Medulla oblongata (tissue), 1 donor: ENCODE data around the gene CDH4.

Source experiments
- DNase-seq: peaks from one replicate; pipeline ENCODE4 v3.0.0-alpha.2; 2015; ENCODE audit errors: extremely low spot score

Gene CDH4

DNA sequence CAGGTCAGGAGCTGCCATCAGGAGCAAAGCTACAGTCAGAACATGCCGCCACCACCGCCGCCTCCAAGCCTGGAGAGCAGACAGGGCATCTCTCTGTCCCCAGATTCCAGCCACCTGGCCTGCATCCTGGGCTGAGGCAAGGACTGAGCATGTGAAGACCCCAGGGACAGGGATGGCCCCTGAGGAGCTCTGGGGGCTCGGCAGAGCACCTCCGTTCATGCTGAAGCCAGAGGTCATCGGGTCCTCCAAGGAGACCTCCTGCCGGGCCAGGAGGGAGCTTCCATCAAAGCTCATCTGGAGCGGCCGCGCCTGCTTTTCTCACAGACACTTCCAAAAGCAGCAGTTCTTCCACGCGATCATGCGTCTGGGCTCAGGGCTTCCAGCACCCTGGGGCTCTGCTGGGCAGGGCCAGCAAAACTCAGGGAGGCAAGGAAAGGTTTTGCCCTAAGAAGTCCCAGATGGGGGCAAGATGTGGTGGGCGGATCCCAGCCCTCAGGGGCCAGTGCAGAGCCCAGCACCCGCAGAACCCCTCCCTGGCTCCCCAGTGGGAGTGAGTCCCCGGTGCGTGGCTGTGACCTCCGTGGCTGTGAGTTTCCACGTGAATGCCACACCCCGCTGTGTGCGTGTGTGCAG lies 675.2 kb downstream of the CDH4 start:
- no peak for DNase-seq

DNA sequence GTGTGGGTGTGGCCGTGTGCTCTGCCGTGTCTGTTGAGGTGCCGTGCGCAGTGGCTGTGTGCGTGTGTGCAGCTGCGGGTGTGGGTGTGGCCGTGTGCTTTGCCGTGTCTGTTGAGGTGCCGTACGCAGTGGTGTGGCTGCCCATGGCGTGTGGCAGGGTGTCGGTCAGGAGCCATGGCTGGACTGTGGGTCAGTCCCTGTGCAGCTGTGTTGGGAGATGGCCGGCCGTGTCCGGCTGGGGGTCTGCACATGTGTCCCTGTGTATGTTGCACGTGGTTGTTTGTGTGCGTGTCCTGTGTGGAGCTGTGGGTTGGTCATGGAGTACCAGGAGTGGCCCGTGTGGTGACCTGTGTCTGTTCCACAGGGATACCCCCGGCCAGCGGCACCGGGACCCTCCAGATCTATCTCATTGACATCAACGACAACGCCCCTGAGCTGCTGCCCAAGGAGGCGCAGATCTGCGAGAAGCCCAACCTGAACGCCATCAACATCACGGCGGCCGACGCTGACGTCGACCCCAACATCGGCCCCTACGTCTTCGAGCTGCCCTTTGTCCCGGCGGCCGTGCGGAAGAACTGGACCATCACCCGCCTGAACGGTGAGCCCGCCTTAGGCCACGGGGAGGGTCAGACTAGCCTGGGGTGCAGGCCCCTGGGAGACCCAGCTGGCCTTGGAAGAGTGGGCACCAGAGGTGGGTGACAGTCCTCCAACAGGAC lies 675.9 kb downstream of the CDH4 start:
- DNase-seq: no peak

DNA sequence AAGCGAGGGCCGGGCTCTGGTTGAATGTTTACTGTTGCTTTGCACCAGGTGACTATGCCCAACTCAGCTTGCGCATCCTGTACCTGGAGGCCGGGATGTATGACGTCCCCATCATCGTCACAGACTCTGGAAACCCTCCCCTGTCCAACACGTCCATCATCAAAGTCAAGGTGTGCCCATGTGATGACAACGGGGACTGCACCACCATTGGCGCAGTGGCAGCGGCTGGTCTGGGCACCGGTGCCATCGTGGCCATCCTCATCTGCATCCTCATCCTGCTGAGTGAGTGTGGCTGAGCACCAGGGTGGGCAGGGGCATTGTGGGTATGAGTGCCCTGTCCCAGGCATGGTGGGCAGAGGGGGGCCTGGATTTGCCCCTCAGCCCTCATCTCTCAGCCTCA lies 677.5 kb downstream of the CDH4 start:
- DNase-seq: no peak

DNA sequence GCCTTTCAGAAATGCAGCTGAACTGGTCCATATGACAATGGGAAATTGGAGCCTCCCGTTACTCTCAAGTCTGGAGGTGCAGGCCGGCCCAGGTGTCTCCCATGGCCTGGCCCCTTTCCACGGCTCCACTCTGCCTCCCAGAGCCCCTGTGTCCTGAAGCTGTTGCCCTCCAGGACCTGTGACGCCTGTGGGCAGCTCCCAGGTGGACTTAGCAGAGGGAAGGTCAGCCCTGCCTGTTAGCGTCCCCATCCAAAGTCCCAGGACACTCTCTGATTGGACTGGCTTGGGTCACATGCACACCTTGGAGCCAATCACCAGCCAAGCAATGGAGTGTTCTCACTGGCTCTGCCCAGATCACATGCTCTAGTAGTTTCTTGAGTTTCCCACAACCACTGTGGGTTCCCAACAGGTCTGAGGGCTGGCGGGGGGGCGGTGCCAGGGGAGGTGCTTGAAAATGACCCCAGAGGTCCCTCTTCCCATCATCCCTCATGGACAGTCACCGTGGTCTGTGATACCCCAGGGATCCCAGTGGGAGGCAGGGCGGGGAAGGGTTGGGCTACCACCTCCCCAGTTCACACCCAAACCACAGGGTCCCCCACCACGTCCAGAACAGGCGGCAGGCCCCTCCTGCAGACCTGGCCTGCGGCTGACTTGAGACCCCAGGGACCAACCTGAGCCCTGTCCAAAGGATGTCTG lies 678.1 kb downstream of the CDH4 start:
- DNase-seq: no peak

DNA sequence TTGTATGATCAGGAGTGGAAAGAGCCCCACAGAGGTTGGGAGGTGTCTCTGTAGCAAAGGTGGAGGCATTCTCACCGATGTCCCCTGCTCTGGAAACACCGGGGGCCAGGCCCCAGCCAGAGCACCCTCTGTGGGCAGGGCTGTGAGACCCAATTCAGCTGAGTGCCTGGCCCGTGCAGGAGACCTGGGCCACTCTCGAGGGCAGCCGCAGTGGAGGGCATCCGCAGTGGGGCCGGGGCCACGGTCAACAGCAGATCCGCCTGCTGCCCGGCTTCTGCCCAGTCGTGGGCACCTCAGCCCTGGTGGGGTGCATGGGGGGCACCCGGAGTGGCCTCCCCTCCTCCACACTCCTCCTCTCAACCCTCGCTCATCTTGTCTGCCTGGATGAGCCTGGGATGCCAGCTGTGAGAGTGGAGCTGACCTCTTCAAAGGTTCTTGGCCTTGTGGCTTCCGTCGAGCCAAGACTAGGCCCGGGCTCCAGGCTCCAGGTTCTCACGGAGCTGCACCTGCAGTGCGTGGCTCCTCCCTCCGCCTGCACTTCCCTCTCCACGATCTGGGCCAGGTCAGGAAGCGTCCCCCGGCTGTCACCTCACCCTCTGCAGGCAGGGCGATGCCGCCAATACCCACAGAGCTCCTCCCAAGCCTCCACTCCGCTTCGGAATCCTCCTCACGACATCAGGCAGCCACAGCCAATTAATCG lies 678.9 kb downstream of the CDH4 start:
- DNase-seq: no peak

DNA sequence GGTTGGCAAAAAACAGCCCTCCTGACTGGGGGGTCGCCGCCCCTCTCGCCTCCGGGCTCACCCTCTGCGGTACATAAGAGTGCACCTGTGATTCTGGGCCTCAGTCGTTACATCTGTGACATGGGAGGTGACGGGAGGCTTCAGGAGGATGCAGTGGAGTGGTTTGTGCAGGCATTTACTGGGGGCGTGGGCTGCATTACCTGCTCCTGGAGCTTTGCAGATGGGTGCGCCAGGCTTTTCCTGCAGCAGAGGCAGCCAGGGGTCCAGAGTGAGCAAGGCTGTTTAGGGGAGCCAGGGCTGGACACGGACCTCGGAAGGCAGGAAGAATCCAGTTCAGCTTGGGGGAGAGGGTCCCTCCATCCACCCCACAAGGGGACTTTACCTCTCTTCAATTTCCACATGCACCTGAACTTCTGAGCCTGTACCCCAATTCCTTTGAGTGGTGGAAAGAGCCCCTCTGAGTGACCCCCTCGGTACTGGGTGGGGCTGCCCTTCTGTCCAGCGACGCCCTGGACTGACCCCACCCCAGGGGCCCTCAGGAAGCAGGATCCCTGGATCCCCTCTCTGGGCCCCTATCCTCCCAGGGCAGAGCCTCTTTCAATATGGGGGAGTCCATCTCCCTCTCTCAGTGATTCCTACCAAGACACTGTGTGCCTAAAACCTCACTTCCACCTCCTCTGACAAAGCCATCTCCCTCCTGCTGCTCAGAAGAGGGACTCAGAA lies 679.6 kb downstream of the CDH4 start:
- DNase-seq: no peak

DNA sequence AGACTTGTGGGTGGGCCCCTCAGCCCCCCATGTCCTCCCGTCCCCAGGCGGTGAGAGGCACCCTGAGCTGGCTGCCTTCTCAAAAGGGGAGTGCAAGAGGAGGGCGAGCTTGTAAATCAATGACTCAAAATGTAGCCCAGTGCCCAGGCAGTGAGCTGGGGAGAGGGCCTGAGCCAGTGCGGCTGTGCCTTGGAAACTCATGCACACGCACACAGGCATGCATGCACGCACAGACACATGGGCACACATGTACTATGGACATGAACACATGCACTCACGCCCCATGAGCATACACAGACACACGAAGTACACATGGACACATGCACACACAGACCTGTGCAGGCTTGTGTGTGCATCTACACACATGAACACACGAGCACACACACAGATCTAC lies 680.1 kb downstream of the CDH4 start:
- DNase-seq: no peak

DNA sequence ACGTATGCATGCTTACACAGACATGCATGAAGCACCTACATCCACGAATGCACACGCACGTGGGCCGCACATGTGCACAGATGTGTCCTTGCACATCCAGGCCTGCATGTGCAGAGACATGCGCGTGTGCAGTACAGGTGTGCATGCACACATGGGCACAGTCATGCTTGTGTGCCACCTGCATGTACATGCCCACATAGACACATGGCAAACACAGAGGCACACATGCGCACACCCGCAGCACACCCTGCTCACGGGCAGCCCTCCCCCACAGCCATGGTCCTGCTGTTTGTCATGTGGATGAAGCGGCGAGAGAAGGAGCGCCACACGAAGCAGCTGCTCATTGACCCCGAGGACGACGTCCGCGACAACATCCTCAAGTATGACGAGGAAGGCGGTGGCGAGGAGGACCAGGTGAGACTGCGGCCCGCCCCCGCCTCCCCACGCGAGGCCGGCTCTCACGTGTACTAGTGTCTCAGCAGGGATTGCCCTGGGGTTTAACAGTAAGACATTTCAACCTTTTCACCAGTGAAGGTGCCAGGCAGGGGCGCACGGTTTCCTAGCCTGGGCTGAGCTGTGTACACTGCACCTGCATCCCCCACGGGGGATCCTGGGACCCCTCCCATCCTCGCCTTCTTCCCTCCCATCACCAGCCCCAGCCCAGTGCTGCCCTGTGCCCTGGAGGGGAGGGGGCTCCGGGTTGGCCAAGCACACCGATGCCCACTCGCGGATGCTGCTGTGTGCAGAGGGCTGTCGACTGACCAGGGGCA lies 680.8 kb downstream of the CDH4 start:
- no peak for DNase-seq

DNA sequence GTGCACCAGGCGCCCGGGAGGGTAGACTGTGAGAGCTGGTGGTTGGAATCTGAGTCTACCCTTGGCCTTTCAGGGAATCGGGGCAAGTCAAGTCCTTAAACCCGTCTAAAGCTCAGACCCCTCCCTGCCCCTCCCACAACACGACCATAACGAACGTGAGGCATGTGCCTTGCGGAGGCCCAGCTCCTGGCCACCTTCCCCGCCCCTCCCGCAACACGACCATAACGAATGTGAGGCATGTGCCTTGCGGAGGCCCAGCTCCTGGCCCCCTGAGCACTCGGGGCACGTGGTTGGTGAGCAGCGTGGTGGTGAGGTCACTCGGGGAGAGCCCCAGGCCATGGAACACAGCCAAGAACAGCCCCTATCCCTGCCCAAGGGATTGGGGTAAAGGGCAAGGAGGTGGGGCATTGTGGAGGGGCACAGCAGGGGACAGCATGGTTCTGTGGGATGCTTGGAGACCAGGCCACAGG lies 681.5 kb downstream of the CDH4 start:
- no peak for DNase-seq

DNA sequence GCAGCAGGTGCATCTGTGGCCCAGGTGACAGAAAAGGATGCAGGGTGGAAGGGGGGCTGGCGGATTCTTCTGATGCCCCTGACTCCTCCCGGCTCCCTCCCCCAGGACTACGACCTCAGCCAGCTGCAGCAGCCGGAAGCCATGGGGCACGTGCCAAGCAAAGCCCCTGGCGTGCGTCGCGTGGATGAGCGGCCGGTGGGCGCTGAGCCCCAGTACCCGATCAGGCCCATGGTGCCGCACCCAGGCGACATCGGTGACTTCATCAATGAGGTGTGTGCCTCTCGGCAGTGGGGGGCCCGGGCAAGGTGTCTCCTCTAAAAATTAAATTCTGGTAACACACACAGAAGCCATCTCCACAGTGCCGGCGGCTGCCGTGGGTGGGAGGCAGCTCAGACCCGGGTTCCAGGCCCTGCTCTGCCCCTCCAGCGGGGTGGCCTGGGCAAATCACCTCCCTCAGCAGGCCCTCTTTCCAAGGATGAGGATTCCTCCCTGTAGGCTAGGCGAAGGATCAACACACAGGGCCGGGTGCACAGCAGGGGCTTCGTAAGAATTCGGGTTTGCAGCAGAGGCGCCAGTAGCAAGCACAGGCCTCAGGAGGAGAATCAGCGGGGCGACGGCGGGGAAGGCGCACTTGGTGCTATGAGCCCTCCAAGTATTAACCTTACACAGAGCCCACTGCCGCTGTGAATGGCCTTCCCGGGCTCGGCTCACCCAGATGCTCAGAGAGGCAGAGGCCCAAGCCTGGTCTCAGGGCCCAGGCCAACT lies 682.1 kb downstream of the CDH4 start:
- no peak for DNase-seq

DNA sequence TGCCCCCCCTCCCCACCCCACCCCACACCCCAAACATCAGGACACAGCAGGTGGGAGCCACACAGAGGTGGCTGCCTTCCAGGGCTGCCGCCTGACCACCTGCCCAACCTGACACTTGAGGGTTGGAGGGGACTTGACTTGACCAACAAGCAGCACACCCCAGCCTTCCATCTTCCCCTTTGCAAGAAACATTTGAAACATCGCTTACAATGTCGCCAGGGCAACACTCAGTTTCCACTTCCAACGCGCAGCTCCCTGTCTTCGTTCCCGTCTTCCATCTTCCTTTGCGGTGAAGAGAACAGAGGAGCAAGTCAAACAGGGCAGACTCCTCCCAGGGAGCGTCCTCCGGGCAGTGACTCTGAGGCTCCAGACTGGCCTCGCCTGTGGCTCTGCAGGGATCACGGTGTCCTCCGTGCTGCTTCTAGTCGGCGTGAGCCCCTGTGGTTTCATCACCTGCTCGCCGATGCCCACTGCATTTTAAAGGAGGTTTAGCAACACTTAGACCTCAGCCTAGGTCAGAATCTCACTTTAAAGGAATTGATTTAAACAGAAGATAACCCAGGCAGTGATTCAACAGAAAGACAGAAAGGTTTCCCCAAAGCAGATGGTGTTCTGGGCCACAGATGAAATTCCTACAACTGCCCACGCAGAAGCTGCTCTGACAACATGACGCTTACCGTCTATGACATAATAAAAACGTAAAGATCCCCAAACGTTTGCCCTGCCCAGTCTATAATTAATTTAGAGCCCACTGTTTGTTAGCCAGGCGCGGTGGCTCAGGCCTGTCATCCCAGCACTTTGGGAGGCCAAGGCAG lies 682.9 kb downstream of the CDH4 start:
- no peak for DNase-seq

DNA sequence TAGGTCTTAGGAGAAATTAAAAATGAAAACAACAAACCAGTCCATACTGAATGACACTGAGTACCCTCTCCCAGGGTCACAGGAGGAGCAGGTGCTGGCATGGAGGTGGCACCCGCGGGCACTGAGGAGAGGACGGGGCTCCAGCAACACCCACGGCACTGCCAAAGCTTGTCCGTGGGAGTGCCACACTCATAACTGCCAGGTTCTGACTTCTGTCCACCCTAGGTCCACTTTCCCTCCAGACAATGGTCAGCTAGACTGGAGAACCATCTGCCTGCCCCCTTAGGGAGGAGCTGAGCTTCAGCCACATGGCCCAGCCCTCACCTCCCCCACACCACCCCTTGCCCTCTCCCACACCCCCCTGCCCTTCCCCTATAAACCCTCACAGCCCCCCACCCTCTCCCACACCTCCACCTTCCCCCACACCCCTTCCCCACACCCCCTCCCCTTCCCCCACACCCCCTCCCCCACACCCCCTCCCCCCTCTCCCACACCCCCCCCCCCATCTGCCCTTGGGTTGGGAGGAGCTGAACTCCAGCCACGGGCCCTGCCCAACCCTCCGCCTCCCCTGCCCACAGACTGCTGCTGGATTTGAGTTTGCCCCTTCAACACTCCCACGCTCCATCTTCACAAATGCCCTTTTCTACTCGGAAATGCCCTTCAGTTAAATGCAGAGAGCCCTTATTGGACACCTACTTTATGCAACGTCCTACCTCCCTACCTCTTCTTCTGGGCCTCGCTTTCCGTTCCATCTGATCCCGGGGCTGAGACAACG lies 684.1 kb downstream of the CDH4 start:
- no peak for DNase-seq

DNA sequence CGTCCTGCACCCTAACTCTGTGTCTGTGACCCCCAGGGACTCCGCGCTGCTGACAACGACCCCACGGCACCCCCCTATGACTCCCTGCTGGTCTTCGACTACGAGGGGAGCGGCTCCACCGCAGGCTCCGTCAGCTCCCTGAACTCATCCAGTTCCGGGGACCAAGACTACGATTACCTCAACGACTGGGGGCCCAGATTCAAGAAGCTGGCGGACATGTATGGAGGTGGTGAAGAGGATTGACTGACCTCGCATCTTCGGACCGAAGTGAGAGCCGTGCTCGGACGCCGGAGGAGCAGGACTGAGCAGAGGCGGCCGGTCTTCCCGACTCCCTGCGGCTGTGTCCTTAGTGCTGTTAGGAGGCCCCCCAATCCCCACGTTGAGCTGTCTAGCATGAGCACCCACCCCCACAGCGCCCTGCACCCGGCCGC lies 684.7 kb downstream of the CDH4 start:
- DNase-seq: no peak

DNA sequence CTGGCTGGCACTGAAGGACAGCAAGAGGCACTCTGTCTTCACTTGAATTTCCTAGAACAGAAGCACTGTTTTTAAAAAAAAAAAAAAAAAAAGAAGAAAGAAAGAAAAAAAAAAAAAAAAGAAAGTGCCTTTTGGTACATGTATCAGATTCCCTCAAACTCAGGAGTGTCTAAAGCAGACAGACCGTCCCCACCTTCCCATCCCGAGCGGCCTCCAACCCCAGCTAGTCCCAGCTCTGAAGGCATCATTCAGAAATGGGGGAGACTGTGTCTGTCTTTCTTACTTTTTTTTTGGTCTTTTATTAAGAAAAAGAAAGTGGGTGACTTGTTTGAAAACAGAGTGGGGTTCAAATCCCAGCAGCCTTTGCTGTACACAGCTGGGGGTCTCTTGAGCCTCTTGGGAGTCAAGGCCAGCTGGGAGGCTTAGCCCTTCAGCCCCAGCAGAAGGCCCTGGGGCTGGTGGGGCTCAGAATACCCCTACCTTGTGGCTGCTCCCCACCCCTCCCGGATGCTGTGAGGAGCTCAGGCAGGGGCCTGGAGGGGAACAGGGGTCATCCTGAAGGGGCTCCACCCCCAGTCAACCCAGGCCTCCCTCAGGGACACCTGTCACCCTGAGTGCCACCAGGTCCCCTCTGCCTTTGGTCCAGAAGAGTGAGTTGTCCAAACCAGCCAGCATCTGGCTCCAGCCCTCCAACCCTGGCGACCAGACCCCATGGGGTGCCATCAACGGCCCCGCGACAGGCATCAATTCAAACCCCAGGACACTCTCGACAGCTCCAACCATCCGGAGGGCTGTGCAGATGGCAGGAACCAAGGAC lies 685.3 kb downstream of the CDH4 start:
- no peak for DNase-seq

DNA sequence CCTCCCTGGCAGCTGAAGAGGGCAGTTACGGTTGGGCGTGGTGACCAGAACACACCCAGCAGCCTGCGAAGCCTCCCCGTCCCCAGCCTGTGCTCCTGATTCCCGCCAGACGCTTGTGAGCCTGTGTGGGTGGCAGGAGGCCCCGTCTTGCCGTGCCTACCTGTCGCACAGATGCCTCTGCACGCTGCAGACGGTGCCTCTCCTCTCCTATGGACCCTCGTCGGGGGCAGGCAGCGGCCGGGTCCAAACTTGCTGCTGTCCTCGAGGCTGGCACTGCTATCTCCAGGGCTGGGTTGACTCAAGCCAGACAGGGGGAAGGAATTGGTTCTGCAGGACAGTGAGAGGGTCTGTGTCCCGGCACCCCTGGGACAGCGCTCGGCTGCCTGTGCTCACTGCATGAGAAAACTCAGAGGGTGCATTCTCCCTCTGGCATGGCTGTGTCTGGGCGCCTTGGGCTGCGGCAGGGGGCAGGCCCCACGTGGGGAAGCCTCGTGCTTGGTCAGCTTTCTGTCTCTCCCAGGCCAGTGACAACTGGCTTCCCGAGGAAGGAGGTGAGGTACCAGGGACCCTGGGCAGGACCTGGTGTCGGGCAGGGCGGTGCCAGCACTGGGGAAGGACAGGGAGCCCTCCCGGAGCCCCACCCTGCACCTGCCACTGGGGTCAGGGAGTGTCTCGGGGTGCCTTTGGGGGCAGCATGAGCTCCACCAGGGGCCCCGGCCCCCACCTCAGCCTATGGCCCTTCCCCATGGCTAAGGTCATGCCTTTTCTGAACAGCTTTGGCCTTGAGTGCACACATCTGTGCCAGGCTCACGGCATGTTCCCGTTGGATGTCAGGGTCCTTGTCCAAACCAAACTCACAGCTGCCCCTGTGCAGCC lies 686.1 kb downstream of the CDH4 start:
- DNase-seq: no peak

DNA sequence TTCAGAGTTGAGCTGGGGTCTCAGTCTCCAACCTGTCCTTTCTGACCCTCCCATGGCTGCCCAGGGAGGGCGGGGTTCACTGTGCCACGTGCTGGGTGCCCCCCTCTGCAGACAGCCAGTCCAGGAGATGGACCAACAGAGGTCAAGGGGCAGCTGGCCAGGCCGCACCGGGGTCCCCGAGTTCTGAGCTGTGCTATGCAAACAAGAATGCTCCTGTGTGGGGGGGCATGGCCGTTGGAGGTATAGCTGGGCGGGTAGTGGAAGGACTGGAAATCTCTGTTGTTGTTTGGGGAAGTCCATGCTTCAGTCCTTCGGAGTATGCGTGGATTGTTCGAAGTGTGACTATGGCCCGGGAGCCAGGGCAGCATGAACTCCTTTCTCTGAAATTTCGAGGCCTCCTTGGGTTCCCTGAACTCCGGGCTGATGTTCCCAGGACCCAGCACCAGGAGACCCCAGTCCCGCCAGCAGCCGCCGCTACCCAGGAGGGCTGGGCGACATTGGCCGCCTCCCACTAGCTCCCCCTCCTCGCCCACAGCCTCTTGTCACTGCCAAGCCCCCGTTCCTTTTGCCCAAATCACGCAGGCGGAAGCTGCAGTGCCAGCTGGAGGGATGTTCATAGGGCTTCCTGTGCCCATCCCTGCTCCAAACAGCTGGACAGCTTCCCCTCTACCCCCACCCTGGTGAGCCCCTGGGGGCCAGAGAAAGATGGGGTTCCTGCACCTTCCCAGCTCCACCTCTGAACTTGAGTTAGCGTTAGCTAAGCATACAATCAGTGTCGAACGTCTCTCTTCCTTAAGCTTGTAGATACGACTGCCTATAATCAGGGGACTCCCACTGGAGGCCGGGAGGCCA lies 687.0 kb downstream of the CDH4 start:
- no peak for DNase-seq
